GM04504 (cell line): ENCODE results near the gene PTAR1.
"Not testable (repeated sequence)": the region's sequence is repeated elsewhere in the genome, so short reads cannot be mapped to it uniquely, and the experiment has no call there.

Source experiments
- DNase-seq: peaks from one replicate; pipeline ENCODE4 v3.0.0-alpha.2; 2012; ENCODE audit warnings: low read depth

The PTAR1 gene, protein sequence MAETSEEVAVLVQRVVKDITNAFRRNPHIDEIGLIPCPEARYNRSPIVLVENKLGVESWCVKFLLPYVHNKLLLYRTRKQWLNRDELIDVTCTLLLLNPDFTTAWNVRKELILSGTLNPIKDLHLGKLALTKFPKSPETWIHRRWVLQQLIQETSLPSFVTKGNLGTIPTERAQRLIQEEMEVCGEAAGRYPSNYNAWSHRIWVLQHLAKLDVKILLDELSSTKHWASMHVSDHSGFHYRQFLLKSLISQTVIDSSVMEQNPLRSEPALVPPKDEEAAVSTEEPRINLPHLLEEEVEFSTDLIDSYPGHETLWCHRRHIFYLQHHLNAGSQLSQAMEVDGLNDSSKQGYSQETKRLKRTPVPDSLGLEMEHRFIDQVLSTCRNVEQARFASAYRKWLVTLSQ

DNA sequence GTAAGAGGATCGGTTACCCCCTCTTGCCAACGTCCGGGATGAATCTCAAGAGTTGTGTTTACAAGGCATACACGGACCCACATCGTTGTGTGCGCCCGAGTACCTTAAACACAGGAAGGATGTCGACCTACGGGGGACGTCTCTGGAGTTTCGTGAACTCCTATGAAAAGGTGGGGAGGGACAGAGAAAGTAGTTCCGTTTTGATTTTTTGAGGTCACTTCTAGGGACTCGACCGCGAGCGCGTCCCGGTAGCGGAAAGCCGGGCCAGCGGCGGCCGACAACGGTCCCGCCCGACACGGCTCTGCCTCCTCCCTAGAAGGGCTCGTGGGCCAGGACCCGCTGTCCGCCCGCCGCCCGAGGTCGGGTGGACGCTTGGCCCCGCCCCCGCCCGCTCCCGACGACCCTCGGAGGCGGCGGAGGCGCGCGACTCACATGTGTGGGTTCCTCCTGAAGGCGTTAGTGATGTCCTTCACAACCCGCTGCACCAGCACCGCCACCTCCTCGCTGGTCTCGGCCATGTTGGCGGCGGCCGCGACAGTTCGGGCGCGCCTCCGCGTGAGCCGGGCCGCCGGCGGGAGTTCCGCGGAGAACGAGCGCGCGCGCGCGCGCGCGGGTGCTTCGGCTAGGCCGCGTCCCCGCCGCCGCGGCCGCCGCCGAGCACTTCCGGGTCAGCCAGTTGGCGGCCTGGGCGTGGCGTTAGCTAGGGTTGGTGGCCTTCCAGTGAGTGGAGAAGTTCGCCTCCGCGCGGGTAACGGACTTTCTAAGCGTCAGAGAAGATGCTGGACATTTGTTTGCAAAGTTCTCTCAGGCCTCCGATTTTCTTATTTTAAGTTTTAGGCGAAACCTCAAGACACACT lies at the start of gene PTAR1:
Gene PTAR1, minus strand, starts transcription at position 591 of the 857 bp plus-strand sequence. Its CDS starts 73 bp downstream, at position 518.
- DNase-seq = peak; percentile 72

DNA sequence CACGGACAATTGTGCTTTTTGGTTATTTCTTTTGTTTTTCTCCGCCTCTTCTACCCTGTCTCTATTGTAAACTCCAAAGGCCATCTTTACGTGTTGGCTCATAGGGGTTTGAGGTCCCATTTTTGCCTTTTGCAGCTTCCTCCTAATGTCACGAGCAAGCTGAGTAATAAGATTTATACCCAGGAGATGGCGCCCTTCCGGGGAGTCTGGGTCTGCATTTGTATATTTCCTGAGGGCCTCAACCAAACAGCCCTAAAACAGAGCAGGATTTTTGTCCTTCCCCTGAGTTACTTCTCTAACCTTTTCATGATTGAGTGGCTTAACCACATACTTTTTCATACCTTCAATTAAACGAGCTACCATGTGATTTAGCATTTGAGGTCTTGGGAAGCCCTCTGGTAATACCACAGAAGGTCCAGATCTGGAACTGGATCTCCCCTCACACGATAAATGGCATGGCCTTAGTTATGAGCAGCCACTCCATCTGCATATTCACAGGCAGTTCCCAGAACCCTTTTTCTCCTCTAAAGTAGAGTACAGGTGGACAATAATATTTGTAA lies 49.6 kb upstream of the PTAR1 start:
- peak; percentile 13 for DNase-seq

DNA sequence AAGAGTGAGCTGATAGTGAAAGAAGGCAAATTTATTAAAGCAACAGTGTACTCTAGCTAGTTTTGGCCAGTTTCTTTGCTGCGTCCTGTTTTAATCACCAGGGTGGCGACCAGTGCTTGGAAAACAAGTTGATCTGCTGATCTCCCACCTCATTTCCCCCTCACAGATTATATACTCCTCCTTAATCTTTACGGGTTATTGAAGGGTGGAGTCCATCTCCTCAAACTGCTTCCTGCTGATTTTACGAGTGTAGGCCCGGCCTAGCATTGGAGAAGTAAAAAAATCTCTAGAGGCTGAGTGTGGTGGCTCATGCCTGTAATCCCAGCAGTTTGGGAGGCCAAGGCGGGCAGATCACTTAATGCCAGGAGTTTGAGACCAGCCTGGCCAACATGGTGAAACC lies 46.8 kb upstream of the PTAR1 start:
- DNase-seq = no peak

DNA sequence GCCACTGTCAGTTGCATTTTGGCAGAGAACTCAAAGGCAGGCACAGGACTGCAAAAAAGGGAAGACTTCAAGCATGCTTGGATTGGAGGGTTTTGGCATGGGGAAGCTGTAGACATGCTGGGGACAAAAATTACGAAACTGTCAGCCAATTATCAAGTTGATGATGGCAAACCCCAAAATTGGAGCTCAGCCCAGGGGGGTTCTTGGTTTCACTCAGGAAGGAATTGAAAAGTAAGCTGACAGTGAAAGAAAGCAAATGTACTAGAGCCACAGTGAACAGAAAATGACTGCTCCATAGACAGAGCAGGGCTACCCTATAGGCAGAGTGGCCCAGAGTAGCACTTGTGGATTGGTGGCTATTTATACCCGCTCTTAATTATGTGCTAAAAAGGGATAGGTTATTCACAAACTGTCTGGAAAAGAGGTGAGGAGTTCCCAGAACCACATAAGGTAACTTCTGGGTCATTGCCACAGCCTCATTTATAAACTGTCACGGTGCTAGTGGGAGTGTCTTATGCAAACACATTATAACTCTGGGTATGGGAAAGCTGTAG lies 46.2 kb upstream of the PTAR1 start:
- DNase-seq = no peak

DNA sequence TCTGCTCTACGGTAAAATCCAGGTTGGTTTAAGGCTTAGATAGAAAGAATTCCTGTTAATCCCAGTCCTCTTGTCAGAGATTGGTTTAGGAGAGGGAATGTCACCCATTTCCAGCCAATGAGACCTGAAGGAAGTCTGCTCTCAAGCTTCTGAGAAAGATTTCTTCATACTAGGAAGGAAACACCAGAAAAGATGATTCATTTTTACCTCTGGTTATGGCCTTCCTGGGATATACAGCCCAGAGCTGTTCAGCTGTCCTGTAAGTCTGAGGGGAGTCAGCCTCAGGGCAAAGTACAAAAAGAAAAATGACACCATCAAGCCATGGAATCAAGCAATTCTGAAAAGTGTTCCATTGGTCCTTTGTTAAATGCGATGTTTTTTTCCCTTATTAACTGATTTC lies 42.2 kb upstream of the PTAR1 start:
- DNase-seq = no peak

DNA sequence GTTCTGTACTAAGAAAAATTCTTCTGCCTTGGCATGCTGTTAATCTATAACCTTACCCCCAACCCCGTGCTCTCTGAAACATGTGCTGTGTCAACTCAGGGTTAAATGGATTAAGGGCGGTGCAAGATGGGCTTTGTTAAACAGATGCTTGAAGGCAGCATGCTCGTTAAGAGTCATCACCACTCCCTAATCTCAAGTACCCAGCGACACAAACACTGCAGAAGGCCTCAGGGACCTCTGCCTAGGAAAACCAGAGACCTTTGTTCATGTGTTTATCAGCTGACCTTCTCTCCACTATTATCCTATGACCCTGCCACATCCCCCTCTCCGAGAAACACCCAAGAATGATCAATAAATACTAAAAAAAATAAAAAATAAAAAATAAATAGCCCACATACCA lies 40.2 kb upstream of the PTAR1 start:
- DNase-seq = not testable (repeated sequence)

DNA sequence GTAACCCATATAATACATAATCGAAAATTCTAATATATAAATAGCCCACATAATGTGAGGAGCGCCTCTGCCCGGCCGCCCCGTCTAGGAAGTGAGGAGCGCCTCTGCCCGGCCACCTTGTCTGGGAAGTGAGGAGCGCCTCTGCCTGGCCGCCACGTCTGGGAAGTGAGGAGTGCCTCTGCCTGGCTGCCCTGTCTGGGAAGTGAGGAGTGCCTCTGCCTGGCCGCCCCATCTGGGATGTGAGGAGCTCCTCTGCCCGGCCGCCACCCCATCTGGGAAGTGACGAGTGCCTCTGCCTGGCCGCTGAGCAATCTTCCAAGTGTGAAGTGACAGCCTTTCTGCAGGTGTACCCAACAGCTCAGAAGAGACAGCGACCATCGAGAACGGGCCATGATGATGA lies 39.7 kb upstream of the PTAR1 start:
- DNase-seq = not testable (repeated sequence)

DNA sequence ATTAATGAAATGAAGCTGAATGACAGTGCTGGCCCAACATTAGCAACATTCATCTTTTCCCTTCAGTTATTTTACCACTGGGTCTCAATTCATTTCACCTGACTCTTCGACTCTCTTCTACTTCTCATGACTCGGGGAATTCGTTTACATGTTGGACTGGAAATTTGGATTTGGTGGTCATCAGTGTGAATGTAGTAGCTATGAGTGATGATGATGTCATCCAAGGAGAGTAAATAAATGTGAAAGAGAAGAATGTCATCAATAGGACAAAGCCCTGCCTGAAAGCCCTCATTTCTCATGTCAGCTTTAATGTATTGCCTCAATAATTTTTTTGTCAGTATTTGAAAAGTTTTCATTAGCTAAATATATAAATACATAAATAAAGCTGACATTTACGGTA lies 38.9 kb upstream of the PTAR1 start:
- DNase-seq = no peak

DNA sequence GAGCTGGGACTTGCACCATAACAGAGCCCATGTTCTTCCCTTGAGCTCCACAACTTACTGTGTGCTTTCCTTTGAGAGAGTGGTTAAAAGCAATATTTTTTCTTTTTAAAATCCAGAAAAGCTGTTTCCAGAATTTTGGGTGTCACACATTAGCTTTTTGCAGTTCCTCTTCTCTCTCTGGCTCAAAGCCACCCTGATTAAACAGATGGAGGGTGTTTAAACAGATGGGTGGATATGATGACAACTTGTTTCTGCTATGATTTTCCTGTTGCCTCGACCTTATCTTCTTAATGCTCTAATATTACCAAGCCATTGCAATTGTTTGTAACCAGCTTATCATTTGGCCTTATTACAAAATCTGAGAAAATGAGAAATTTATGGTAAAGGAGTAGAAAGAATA lies 37.9 kb upstream of the PTAR1 start:
- DNase-seq = no peak

DNA sequence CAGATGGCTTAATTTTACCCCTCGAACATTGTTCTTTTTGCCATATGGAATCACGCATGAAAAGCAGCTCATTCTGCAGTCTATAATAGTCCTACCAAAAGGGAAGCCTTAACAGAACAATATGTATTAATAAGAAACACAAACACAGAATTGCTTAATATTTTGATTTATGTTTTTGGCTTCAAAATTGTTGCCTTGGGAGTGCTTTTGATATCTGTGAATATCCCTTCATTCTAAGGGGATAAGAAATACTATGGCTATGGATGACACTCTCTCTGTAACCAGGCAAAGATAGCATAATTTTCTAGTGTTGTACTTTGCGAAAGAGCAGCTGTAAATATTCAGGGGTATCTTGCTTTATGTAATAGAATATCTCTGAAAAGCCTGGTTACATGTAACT lies 34.5 kb upstream of the PTAR1 start:
- no peak for DNase-seq

DNA sequence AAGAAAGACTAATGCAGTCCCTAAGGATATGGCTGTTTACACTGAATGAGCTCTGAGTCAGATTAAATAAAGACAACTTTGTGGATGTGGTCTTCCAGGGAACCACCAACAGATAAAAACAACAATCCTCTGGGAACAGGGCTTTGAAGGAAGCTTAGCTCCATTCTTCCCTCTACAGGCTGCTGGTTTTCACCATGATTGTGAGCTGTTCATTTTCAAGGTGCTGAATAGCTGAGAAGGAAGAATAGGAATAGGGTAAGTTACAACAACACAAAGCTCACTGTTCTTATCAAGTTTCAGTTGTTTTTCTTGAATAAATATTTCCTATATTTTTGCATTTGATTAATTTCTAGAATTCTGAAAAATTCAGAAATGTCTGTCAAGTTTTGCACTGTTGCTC lies 25.9 kb upstream of the PTAR1 start:
- DNase-seq = peak; percentile 14

DNA sequence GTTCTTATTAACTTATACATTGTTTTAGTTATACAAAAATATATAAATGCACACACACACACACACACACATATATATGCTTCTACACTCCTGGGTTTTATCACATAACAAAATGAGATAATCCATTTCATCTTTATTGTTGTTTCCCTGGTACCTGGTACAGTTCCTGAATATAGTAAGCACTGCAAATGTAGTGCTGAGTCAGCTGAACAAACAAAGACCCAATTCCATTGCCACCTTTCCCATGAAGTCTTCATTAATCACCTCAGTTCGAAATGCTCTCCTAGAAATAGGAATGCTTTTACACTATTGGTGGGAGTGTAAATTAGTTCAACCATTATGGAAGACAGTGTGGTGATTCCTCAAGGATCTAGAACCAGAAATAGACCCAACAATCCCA lies 13.4 kb upstream of the PTAR1 start:
- DNase-seq = no peak

DNA sequence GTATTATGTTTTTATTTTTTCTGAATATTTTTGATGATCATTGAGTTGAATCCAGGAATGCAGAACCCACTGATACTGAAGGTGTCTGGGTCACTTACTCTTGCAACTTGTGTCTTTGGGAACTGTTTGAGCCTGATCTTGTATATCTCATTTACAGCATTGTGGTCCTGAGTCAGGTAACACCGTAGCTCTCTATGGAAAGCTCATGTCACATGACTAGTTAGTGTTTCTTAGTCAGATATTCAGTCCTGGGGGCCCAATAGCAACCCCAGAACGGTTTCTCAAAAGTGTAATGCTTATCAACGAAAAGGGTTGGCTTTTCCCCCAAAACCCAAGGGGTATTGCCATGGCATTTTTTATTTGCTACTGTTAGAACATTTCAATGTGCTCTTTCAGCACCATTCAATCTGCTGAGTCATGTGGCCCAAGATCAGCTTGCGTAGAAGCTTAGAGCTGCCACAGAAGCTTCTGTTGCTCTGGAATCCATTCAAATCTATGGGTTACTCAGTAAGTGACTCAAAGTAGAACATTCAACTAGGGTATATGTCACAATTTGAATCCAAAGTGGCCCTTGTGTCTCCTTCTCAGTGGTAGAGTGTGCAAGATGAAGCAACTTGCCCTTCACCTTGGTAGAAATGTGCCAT lies 12.1 kb upstream of the PTAR1 start:
- no peak for DNase-seq

DNA sequence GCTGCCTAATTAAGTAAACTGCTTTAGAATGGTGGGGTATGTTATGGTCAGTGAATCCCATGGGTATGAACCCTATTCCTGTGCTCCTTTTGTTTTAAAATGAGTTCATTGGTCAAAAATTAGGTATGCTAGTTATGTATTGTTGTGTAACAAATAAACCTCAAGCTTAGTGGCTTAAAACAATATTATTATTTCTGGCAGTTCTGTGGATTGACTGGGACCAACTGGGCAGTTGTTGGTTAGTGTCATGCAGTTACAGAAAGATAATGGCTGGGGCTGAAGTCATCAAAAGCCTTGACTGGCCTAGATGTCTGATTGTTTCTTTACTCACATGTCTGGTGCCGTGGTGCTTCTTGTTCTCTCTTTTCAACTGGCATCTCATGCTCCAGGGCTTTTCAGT lies 8.9 kb upstream of the PTAR1 start:
- DNase-seq = no peak

DNA sequence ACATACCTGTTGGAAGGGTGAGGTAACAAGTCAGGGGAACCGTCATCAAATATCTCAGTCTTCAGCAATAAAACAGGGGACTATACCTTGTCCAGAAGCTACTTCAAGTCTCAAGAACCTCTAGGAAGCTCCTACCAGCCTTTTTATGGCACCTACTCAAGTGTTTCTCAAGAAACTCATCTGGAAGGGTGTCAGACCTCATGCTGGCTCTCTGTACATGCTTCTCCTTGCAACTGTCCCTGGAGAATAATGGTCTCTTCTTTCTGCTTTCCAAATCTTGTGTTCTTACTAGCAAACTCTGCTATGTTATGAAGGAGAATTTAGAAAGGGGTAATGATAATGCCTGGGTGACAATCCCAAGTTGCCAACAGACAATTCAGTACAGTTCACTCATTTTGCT lies 8.3 kb upstream of the PTAR1 start:
- no peak for DNase-seq

DNA sequence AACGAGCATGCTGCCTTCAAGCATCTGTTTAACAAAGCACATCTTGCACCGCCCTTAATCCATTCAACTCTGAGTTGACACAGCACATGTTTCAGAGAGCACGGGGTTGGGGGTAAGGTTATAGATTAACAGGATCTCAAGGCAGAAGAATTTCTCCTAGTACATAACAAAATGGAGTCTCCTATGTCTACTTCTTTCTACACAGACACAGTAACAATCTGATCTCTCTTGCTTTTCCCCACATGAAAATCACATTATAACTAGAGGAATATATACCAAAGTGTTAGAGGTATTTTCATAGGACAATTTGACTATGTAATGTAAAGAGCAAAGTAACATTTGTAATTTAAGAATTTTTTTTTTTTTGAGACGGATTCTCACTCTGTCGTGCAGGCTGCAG lies 4.1 kb upstream of the PTAR1 start:
- not testable (repeated sequence) for DNase-seq

DNA sequence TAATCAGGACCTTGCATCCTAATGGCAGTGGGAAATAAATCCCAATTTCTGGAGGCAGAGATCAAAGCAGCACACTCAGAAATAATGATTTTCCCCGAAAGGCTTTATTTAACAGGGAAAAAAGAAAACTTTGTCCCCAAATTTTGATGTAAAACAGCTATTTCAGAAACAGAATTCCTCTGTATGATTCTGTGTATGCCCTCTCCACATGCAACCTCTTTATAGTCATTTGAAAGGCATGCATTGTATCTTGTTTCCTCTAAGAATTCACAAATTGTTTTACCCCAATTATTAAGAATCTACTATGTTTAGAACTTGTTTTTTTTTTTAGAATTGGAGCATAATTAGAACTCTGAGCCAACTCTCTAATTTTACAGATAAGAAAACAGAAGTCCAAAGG lies 2.7 kb upstream of the PTAR1 start:
- DNase-seq = no peak

DNA sequence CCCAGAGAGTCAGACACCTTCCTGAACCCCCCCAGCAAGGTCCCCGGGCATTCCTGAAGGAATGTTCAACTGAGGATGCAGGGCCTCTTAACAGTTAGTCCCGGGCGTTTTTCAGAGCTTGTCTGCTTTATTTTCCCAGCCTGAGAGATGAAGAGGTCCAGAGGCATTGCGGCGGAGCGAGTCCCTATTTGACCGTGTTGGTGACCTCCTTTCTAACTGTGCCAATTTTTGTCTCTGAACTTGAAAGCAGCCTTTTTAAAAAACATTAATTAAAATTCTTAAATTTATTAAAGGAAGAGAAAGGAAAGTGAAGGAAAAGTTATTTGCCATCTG lies 433 bp upstream of the PTAR1 start:
- no peak for DNase-seq

DNA sequence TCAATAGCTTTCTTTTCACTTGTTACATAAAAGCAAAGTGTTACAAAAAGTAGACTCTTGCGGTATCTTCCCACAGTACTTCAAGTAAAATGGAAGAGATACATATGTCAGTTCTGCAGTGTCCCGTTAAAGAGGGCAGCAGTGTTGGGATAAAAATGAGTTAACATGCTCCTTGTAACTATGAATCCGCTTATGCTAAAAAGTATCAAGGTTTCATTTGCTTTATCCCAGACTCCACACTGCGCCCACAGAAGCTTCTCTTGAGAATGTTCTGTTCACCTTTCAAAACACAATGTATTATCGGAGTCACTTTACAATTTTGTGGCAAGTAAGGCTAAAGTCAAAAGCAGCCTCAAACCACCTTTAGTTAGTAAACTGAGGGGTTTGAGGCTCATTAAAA lies 790 bp downstream of the PTAR1 start:
- DNase-seq = no peak

DNA sequence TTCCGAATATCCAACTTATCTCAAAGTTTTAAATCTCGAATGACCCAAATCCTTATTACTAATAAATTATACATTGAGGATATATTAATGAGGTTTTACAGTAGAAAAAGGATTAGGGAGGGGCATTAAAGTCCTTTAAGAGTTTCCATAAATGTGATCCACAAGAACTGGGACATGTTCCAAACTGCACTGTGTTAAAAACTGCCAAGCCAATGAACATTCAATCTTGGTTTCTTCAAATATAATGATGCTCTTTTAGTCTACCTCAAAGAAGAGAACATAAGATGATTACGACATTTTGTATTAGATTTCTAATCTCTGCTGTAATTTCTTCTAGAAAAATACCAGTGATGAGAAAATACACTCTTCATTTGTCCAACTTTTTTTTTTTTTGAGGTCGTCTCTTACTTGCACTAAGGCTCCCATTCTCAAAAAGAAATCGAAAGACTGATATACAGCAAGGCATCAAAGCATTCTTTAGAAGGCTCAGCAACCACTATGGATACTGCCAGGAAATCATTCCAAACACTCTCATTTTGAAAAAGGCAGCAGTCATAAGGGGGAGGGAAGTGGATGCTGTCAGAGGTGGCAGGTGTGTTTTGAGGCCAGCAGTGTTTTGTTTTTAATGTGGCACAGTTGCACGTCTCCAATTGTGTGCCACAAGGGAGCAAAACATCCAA lies 1.7 kb downstream of the PTAR1 start:
- DNase-seq = no peak

DNA sequence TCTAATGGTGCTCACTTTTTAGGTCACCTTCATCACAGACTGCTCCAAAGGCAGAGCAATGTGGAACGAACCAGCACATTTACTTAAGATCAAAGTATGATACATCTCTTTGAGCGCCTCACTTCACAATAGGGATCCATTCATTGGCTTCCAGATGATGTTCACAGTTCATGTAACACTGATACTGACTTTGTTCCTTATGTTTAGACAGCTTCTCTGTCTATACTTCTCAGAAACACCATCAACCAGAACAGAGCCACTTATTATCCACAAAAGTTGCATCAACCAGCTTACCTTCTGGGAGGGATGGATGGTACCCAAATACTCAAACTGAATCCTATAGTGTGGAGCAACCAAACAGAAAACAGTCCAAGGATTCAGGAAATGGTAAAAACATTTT lies 4.6 kb downstream of the PTAR1 start:
- DNase-seq = no peak

DNA sequence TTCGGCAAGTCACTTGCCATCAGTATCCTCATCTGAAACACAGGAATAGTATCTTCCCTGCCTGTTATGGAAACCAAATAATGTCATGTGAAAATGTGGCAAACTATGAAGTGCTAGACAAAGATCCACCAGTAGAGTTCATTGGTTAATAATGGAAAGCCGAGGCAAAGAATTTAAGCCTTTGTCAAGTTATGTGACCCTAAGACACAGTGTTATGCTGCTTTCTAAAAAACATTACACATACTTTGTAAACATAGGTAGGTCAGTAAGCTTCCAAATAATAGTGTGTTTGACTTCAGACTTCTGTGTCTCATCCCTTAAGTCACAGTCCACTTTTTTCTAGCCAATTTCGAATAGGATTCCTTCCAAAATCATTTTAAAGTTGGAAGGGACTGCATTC lies 6.0 kb downstream of the PTAR1 start:
- DNase-seq = no peak
